Stimulated activated naive CD8-positive, alpha-beta T cell treated with anti-CD3 and anti-CD28 coated beads, Interleukin-15, Interleukin-2, amounts not matched to agents 100 ng/mL and 50 ng/mL, for 24 hours (primary cell): ENCODE measurements around the gene BAIAP3.

Experiments
- H3K27ac Mint-ChIP-seq: one replicate; pipeline ENCODE4 v1.8.0; 2021; ENCODE audit warnings: mild to moderate bottlenecking, mixed read lengths
- H3K27me3 Mint-ChIP-seq: one replicate; pipeline ENCODE4 v1.8.0; 2021; ENCODE audit warnings: mixed read lengths
- H3K36me3 Mint-ChIP-seq: one replicate; pipeline ENCODE4 v1.8.0; 2021; ENCODE audit warnings: low read depth, mixed read lengths
- H3K4me1 Mint-ChIP-seq: one replicate; pipeline ENCODE4 v1.8.0; 2021; ENCODE audit warnings: low read depth, mixed read lengths
- H3K4me3 Mint-ChIP-seq: one replicate; pipeline ENCODE4 v1.8.0; 2021; ENCODE audit warnings: mild to moderate bottlenecking, mixed read lengths
- H3K9me3 Mint-ChIP-seq: one replicate; pipeline ENCODE4 v1.8.0; 2021; ENCODE audit warnings: mixed read lengths

The BAIAP3 gene

GRCh38 chr16:1371054-1371978, 37.9 kb downstream of the BAIAP3 start:
- H3K4me1 Mint-ChIP-seq: no peaks in the 10 kb centered on the region
- H3K36me3 Mint-ChIP-seq: peaks cover under 1% of the 10 kb centered on the region
- H3K4me3 Mint-ChIP-seq: no peak overlapping the region

GRCh38 chr16:1372292-1372950, 39.0 kb downstream of the BAIAP3 start:
- H3K4me3 Mint-ChIP-seq: no peak overlapping the region
- H3K4me1 Mint-ChIP-seq: no peaks in the 10 kb centered on the region
- peaks cover 4% of the 10 kb centered on the region for H3K36me3 Mint-ChIP-seq
- H3K27ac Mint-ChIP-seq: no peak overlapping the region
- no peaks in the 10 kb centered on the region for H3K27me3 Mint-ChIP-seq
- H3K9me3 Mint-ChIP-seq: no peaks in the 10 kb centered on the region

More at GRCh38 chr16:1371054-1371978, 37.9 kb downstream of the BAIAP3 start:
- Mint-ChIP-seq H3K27ac (no peak overlapping the region), H3K9me3 (no peaks in the 10 kb centered on the region), H3K27me3 (no peaks in the 10 kb centered on the region)

- peaks cover 15% of the 10 kb centered on the region for H3K4me1 Mint-ChIP-seq
- H3K4me3 Mint-ChIP-seq: no peak overlapping the region
- no peaks in the 10 kb centered on the region for H3K9me3 Mint-ChIP-seq
- peaks cover 4% of the 10 kb centered on the region for H3K36me3 Mint-ChIP-seq
- no peak overlapping the region for H3K27ac Mint-ChIP-seq
- no peaks in the 10 kb centered on the region for H3K27me3 Mint-ChIP-seq
Measured at GRCh38 chr16:1374418-1375297, 41.2 kb downstream of the BAIAP3 start.

GRCh38 chr16:1375298-1375640, 41.8 kb downstream of the BAIAP3 start:
- Mint-ChIP-seq H3K27me3 (no peaks in the 10 kb centered on the region), H3K4me3 (no peak overlapping the region), H3K4me1 (peaks cover 20% of the 10 kb centered on the region), H3K9me3 (no peaks in the 10 kb centered on the region), H3K36me3 (peaks cover 4% of the 10 kb centered on the region), H3K27ac (no peak overlapping the region)

- Mint-ChIP-seq H3K36me3 (peaks cover 4% of the 10 kb centered on the region), H3K9me3 (no peaks in the 10 kb centered on the region), H3K27me3 (no peaks in the 10 kb centered on the region), H3K27ac (no peak overlapping the region), H3K4me1 (peaks cover 21% of the 10 kb centered on the region), H3K4me3 (no peak overlapping the region)
Measured at GRCh38 chr16:1375741-1376410, 42.4 kb downstream of the BAIAP3 start.

GRCh38 chr16:1377406-1378010, 44.1 kb downstream of the BAIAP3 start:
- Mint-ChIP-seq H3K4me3 (peak overlapping the region; percentile 89), H3K27ac (peak overlapping the region; percentile 88), H3K9me3 (no peaks in the 10 kb centered on the region), H3K27me3 (no peaks in the 10 kb centered on the region), H3K36me3 (peaks cover 4% of the 10 kb centered on the region), H3K4me1 (peaks cover 21% of the 10 kb centered on the region)

- Mint-ChIP-seq H3K27me3 (no peaks in the 10 kb centered on the region), H3K9me3 (no peaks in the 10 kb centered on the region), H3K36me3 (peaks cover 4% of the 10 kb centered on the region), H3K4me3 (peak overlapping the region; percentile 89), H3K27ac (peak overlapping the region; percentile 88), H3K4me1 (peaks cover 21% of the 10 kb centered on the region)
Measured at GRCh38 chr16:1378087-1378803, 44.8 kb downstream of the BAIAP3 start.

- H3K9me3 Mint-ChIP-seq: no peaks in the 10 kb centered on the region
- peak overlapping the region; percentile 89 for H3K4me3 Mint-ChIP-seq
- peaks cover 4% of the 10 kb centered on the region for H3K36me3 Mint-ChIP-seq
- peak overlapping the region; percentile 88 for H3K27ac Mint-ChIP-seq
- H3K27me3 Mint-ChIP-seq: no peaks in the 10 kb centered on the region
- peaks cover 21% of the 10 kb centered on the region for H3K4me1 Mint-ChIP-seq
Measured at GRCh38 chr16:1378804-1379303, 45.4 kb downstream of the BAIAP3 start.

GRCh38 chr16:1379304-1380076, 46.0 kb downstream of the BAIAP3 start:
- H3K36me3 Mint-ChIP-seq: peaks cover 4% of the 10 kb centered on the region
- H3K27me3 Mint-ChIP-seq: no peaks in the 10 kb centered on the region
- peak overlapping the region; percentile 89 for H3K4me3 Mint-ChIP-seq
- H3K27ac Mint-ChIP-seq: peak overlapping the region; percentile 84
- H3K9me3 Mint-ChIP-seq: no peaks in the 10 kb centered on the region
- H3K4me1 Mint-ChIP-seq: peaks cover 21% of the 10 kb centered on the region

- Mint-ChIP-seq H3K4me1 (peaks cover 21% of the 10 kb centered on the region), H3K27me3 (no peaks in the 10 kb centered on the region), H3K36me3 (peaks cover 4% of the 10 kb centered on the region), H3K9me3 (no peaks in the 10 kb centered on the region), H3K27ac (peak overlapping the region; percentile 84), H3K4me3 (peak overlapping the region; percentile 73)
Measured at GRCh38 chr16:1380195-1380594, 46.8 kb downstream of the BAIAP3 start.

GRCh38 chr16:1381612-1382406, 48.4 kb downstream of the BAIAP3 start:
- Mint-ChIP-seq H3K4me1 (peaks cover 21% of the 10 kb centered on the region), H3K9me3 (no peaks in the 10 kb centered on the region), H3K4me3 (no peak overlapping the region), H3K27ac (no peak overlapping the region), H3K27me3 (no peaks in the 10 kb centered on the region), H3K36me3 (no peaks in the 10 kb centered on the region)

GRCh38 chr16:1383556-1383955, 50.1 kb downstream of the BAIAP3 start:
- Mint-ChIP-seq H3K27ac (no peak overlapping the region), H3K4me1 (peaks cover 10% of the 10 kb centered on the region), H3K9me3 (no peaks in the 10 kb centered on the region), H3K36me3 (no peaks in the 10 kb centered on the region), H3K27me3 (no peaks in the 10 kb centered on the region), H3K4me3 (no peak overlapping the region)
